ENCODE measurements around the gene ACAN.

ACAN gene

DNA sequence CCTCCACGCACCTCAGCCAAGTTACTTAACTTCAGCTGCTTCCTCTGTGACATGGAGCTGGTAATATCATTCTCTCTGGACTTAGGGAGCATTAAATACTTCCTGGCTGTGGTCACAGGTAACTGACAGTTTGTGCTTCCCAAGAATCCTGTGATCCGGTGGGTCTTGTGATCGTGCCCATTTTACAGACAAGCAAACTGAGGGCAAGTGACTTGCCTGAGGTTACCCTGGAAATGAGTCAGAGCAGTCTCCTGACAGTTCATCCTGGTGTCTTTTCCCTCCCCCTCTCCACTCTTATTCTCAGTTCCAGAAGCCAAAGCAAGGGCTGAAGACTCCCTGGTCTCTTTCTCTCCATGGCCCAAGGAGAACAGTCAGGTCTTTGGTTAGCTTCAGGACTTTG is 35.9 kb downstream of the ACAN start:
- ATAC-seq, result no peak
- TF ChIP-seq ZFP30 (CRISPR knock-in tag; IDR thresholded peaks at IDR 0.05) (no peak), ZNF70 (CRISPR knock-in tag; IDR thresholded peaks at IDR 0.05) (no peak), ZNF565 (CRISPR knock-in tag; conservative IDR thresholded peaks at IDR 0.05; ENCODE audit: low read depth) (no peak), ZC3H10 (CRISPR knock-in tag; IDR thresholded peaks at IDR 0.05) (no peak), GLIS3 (CRISPR knock-in tag; IDR thresholded peaks at IDR 0.05) (no peak), TCF4 (CRISPR knock-in tag; IDR thresholded peaks at IDR 0.05; ENCODE audit: borderline replicate concordance) (no peak), ZFP3 (CRISPR knock-in tag; IDR thresholded peaks at IDR 0.05) (no peak), TOX (CRISPR knock-in tag; IDR thresholded peaks at IDR 0.05; ENCODE audit: borderline replicate concordance) (no peak), ESRRG (CRISPR knock-in tag; IDR thresholded peaks at IDR 0.05) (no peak), SNAI2 (CRISPR knock-in tag; IDR thresholded peaks at IDR 0.05) (no peak), BACH2 (CRISPR knock-in tag; IDR thresholded peaks at IDR 0.05; ENCODE audit: borderline replicate concordance) (no peak), PPARA (CRISPR knock-in tag; IDR thresholded peaks at IDR 0.05; ENCODE audit: borderline replicate concordance) (no peak), CSDC2 (CRISPR knock-in tag; IDR thresholded peaks at IDR 0.05) (no peak), RARB (CRISPR knock-in tag; IDR thresholded peaks at IDR 0.05) (no peak)
- TF ChIP-seq, protein P1, sequence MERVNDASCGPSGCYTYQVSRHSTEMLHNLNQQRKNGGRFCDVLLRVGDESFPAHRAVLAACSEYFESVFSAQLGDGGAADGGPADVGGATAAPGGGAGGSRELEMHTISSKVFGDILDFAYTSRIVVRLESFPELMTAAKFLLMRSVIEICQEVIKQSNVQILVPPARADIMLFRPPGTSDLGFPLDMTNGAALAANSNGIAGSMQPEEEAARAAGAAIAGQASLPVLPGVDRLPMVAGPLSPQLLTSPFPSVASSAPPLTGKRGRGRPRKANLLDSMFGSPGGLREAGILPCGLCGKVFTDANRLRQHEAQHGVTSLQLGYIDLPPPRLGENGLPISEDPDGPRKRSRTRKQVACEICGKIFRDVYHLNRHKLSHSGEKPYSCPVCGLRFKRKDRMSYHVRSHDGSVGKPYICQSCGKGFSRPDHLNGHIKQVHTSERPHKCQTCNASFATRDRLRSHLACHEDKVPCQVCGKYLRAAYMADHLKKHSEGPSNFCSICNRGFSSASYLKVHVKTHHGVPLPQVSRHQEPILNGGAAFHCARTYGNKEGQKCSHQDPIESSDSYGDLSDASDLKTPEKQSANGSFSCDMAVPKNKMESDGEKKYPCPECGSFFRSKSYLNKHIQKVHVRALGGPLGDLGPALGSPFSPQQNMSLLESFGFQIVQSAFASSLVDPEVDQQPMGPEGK (CRISPR knock-in tag; IDR thresholded peaks at IDR 0.05; ENCODE audit: borderline replicate concordance), result no peak
- TF ChIP-seq, protein P2, sequence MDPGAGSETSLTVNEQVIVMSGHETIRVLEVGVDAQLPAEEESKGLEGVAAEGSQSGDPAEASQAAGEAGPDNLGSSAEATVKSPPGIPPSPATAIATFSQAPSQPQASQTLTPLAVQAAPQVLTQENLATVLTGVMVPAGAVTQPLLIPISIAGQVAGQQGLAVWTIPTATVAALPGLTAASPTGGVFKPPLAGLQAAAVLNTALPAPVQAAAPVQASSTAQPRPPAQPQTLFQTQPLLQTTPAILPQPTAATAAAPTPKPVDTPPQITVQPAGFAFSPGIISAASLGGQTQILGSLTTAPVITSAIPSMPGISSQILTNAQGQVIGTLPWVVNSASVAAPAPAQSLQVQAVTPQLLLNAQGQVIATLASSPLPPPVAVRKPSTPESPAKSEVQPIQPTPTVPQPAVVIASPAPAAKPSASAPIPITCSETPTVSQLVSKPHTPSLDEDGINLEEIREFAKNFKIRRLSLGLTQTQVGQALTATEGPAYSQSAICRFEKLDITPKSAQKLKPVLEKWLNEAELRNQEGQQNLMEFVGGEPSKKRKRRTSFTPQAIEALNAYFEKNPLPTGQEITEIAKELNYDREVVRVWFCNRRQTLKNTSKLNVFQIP (CRISPR knock-in tag; IDR thresholded peaks at IDR 0.05; ENCODE audit: borderline replicate concordance, low read depth), result no peak
- TF ChIP-seq, protein P3, sequence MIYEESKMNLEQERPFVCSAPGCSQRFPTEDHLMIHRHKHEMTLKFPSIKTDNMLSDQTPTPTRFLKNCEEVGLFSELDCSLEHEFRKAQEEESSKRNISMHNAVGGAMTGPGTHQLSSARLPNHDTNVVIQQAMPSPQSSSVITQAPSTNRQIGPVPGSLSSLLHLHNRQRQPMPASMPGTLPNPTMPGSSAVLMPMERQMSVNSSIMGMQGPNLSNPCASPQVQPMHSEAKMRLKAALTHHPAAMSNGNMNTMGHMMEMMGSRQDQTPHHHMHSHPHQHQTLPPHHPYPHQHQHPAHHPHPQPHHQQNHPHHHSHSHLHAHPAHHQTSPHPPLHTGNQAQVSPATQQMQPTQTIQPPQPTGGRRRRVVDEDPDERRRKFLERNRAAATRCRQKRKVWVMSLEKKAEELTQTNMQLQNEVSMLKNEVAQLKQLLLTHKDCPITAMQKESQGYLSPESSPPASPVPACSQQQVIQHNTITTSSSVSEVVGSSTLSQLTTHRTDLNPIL (CRISPR knock-in tag; IDR thresholded peaks at IDR 0.05; ENCODE audit: low read depth), result no peak
- TF ChIP-seq, protein P4, sequence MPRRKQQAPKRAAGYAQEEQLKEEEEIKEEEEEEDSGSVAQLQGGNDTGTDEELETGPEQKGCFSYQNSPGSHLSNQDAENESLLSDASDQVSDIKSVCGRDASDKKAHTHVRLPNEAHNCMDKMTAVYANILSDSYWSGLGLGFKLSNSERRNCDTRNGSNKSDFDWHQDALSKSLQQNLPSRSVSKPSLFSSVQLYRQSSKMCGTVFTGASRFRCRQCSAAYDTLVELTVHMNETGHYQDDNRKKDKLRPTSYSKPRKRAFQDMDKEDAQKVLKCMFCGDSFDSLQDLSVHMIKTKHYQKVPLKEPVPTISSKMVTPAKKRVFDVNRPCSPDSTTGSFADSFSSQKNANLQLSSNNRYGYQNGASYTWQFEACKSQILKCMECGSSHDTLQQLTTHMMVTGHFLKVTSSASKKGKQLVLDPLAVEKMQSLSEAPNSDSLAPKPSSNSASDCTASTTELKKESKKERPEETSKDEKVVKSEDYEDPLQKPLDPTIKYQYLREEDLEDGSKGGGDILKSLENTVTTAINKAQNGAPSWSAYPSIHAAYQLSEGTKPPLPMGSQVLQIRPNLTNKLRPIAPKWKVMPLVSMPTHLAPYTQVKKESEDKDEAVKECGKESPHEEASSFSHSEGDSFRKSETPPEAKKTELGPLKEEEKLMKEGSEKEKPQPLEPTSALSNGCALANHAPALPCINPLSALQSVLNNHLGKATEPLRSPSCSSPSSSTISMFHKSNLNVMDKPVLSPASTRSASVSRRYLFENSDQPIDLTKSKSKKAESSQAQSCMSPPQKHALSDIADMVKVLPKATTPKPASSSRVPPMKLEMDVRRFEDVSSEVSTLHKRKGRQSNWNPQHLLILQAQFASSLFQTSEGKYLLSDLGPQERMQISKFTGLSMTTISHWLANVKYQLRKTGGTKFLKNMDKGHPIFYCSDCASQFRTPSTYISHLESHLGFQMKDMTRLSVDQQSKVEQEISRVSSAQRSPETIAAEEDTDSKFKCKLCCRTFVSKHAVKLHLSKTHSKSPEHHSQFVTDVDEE (CRISPR knock-in tag; IDR thresholded peaks at IDR 0.05), result no peak

DNA sequence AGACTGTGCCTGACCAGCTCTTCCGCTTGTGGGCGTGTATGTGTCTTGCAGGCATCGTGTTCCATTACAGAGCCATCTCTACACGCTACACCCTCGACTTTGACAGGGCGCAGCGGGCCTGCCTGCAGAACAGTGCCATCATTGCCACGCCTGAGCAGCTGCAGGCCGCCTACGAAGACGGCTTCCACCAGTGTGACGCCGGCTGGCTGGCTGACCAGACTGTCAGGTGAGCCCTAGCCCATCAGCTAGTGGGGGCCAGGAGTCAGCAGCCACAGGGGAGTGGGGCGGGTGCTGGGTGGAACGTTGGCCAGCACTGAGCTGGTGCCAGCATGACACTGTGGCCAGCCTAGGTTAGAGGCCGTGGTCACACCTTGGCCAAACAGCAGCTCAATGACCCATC is 36.7 kb downstream of the ACAN start:
- TF ChIP-seq GLIS3 (CRISPR knock-in tag; IDR thresholded peaks at IDR 0.05) (no peak), ZFP3 (CRISPR knock-in tag; IDR thresholded peaks at IDR 0.05) (no peak), ZC3H10 (CRISPR knock-in tag; IDR thresholded peaks at IDR 0.05) (no peak), CSDC2 (CRISPR knock-in tag; IDR thresholded peaks at IDR 0.05) (no peak)
- TF ChIP-seq, protein P5, sequence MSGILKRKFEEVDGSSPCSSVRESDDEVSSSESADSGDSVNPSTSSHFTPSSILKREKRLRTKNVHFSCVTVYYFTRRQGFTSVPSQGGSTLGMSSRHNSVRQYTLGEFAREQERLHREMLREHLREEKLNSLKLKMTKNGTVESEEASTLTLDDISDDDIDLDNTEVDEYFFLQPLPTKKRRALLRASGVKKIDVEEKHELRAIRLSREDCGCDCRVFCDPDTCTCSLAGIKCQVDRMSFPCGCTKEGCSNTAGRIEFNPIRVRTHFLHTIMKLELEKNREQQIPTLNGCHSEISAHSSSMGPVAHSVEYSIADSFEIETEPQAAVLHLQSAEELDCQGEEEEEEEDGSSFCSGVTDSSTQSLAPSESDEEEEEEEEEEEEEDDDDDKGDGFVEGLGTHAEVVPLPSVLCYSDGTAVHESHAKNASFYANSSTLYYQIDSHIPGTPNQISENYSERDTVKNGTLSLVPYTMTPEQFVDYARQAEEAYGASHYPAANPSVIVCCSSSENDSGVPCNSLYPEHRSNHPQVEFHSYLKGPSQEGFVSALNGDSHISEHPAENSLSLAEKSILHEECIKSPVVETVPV (CRISPR knock-in tag; IDR thresholded peaks at IDR 0.05), result no peak
- TF ChIP-seq, protein P2 (CRISPR knock-in tag; IDR thresholded peaks at IDR 0.05; ENCODE audit: borderline replicate concordance, low read depth), result no peak
- no peak for ATAC-seq

DNA sequence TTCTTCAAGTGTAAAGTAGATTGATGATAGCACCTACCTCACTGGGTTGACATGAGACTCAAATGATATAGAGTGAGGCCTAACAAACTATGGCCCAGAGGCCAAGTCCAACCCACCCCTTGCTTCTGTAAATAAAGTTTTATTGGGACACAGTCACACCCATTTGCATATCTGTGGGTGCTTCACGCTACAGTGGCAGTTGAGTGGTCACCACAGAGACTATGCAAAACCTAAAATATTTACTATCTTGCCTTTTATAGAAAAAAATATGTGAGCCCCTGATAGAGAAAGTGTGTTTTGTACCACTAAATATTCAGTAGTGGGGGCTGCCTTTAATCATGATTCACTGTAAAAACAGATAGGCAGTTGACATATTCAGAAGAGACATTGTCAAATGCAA is 38.0 kb downstream of the ACAN start:
- no peak for ATAC-seq
- TF ChIP-seq CSDC2 (CRISPR knock-in tag; IDR thresholded peaks at IDR 0.05) (no peak), OSR1 (CRISPR knock-in tag; IDR thresholded peaks at IDR 0.05) (no peak), GLIS3 (CRISPR knock-in tag; IDR thresholded peaks at IDR 0.05) (no peak), ZNF565 (CRISPR knock-in tag; conservative IDR thresholded peaks at IDR 0.05; ENCODE audit: low read depth) (no peak), ZFP30 (CRISPR knock-in tag; IDR thresholded peaks at IDR 0.05) (no peak), RARB (CRISPR knock-in tag; IDR thresholded peaks at IDR 0.05) (no peak), ZC3H10 (CRISPR knock-in tag; IDR thresholded peaks at IDR 0.05) (no peak), ESRRG (CRISPR knock-in tag; IDR thresholded peaks at IDR 0.05) (no peak), SNAI2 (CRISPR knock-in tag; IDR thresholded peaks at IDR 0.05) (no peak), ISL1 (CRISPR knock-in tag; IDR thresholded peaks at IDR 0.05) (no peak), ZNF8 (CRISPR knock-in tag; IDR thresholded peaks at IDR 0.05) (no peak)
- TF ChIP-seq, protein P2 (CRISPR knock-in tag; IDR thresholded peaks at IDR 0.05; ENCODE audit: borderline replicate concordance, low read depth), result no peak
- TF ChIP-seq, protein P3 (CRISPR knock-in tag; IDR thresholded peaks at IDR 0.05; ENCODE audit: low read depth), result no peak
